Lower leg skin (tissue), 3 donors: ENCODE data around the gene RAB29.

Experiments used
- POLR2A ChIP-seq, 2 donors: fragments of 450-650 bp; IDR thresholded peaks; one replicate each; pipeline ENCODE4 v1.6.1; 2016 to 2017; ENCODE audit warnings: antibody characterized with exemption in 2 of 2, mild to moderate bottlenecking in 1 of 2, moderate library complexity in 1 of 2
- TF ChIP-seq, protein P1 (sequence below), 3 donors: fragments of 450-650 bp; IDR thresholded peaks; one replicate each; pipeline ENCODE4 v1.5.1; 2016; ENCODE audit warnings: antibody characterized with exemption in 3 of 3, mild to moderate bottlenecking in 3 of 3, moderate library complexity in 2 of 3

DNA sequence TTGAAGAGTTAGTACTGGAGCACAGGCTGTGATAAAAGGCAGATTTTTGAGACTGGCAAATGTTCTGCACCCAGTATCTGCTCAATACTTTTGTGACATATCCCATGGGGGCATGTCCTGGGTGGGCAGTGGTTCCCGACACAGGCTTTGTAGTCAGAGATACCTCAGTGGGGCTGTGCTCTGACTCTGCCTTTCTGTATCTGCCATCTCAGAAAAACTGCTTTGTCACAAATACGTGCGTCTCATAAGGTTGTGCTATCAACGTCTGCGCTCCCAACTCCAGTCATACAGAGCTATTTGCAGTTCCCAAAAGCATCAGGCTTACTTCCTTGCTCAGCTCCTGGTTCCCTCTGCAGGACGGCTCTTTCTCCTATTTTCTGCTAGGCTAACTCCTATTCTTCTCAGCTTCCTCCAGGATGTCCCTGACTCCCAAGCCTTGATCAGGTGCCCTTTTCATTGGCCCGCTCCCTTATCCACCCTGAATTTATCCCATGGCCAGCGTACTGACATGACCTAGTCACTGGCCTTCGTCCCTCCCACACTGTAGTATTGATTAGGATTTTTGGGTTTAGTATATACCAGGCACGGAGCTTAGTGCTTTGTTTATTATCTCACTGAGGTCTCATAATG lies 12.1 kb upstream of the RAB29 start:
- TF ChIP-seq, protein P1, sequence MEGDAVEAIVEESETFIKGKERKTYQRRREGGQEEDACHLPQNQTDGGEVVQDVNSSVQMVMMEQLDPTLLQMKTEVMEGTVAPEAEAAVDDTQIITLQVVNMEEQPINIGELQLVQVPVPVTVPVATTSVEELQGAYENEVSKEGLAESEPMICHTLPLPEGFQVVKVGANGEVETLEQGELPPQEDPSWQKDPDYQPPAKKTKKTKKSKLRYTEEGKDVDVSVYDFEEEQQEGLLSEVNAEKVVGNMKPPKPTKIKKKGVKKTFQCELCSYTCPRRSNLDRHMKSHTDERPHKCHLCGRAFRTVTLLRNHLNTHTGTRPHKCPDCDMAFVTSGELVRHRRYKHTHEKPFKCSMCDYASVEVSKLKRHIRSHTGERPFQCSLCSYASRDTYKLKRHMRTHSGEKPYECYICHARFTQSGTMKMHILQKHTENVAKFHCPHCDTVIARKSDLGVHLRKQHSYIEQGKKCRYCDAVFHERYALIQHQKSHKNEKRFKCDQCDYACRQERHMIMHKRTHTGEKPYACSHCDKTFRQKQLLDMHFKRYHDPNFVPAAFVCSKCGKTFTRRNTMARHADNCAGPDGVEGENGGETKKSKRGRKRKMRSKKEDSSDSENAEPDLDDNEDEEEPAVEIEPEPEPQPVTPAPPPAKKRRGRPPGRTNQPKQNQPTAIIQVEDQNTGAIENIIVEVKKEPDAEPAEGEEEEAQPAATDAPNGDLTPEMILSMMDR (IDR thresholded peaks at IDR 0.05), result no peak
- TF ChIP-seq POLR2A (IDR thresholded peaks at IDR 0.05), result no peak
